Peyer's patch (tissue), 4 donors: ENCODE measurements around the gene PRG2. TPM values are rescaled to one million over a fixed set of nuclear protein-coding genes. Genes with fewer than 3 reads are reported as not detected.
A peak's percentile ranks its signal among the peaks of the same experiment; 100 is the strongest.

Experiments
- DNase-seq, 3 donors: peaks; one replicate each; pipeline ENCODE4 v3.0.0-alpha.2; 2017 to 2019
- H3K27ac ChIP-seq, 4 donors: fragments of 200-600 bp; sonication (generic); one replicate each; pipeline ENCODE4 v1.5.1; 2016 to 2019
- H3K27me3 ChIP-seq, 2 donors: fragments of 200-600 bp; sonication (generic); one replicate each; pipeline ENCODE4 v1.5.1; 2019
- H3K36me3 ChIP-seq, 3 donors: fragments of 200-600 bp; sonication (generic); one replicate each; pipeline ENCODE4 v1.5.1; 2016 to 2019
- H3K4me1 ChIP-seq, 4 donors: fragments of 200-600 bp; sonication (generic); one replicate each; pipeline ENCODE4 v1.5.1; 2016 to 2019
- H3K4me3 ChIP-seq, 4 donors: fragments of 200-600 bp; sonication (generic); 1 replicate in 3 of 4; 2 replicates in 1 of 4; pipeline ENCODE4 v1.5.1; 2016 to 2019; ENCODE audit warnings: mild to moderate bottlenecking in 1 of 4
- H3K9me3 ChIP-seq, 4 donors: fragments of 200-600 bp; sonication (generic); one replicate each; pipeline ENCODE4 v1.5.1; 2016 to 2019; ENCODE audit warnings: mild to moderate bottlenecking in 1 of 4
- CTCF ChIP-seq, 6 experiments: fragments of 450-650 bp in 4 of 6; fragments of 200-600 bp in 2 of 6; sonication (generic) in 1 of 6; IDR thresholded peaks; one replicate each; pipeline ENCODE4 v1.5.1; 2017 to 2019; ENCODE audit warnings: antibody characterized with exemption in 6 of 6, mild to moderate bottlenecking in 3 of 6, moderate library complexity in 1 of 6
- POLR2A ChIP-seq, 2 donors: fragments of 450-650 bp; IDR thresholded peaks; one replicate each; pipeline ENCODE4 v1.5.1; 2017; ENCODE audit warnings: antibody characterized with exemption in 2 of 2, mild to moderate bottlenecking in 2 of 2, moderate library complexity in 2 of 2
- total RNA-seq, 4 donors: library from RNA; depleted of rRNA; stranded (reverse); fragments of >200 nt; gene quantifications; one replicate each; pipeline ENCODE4 v1.1.0, GENCODE V29; 2016

PRG2 gene
- total RNA-seq, 4 donors from 2014 or later: not detected

GRCh38 chr11:57345555-57346211 is 44.8 kb downstream of the PRG2 start:
- Histone ChIP-seq H3K27ac (no peak overlapping the region), H3K9me3 (no peaks in the 10 kb centered on the region), H3K4me3 (no peak overlapping the region), H3K27me3 (no peaks in the 10 kb centered on the region), H3K4me1 (peaks cover 0 to 5% (median 0%) of the 10 kb centered on the region in 4 donors), H3K36me3 (no peaks in the 10 kb centered on the region)
- peak; percentile 45 to 85 (median 64) for TF ChIP-seq CTCF (IDR thresholded peaks at IDR 0.05)
- TF ChIP-seq POLR2A (IDR thresholded peaks at IDR 0.05): no peak
- peak; percentile 73 to 92 (median 79) for DNase-seq

GRCh38 chr11:57344826-57345225 is 45.6 kb downstream of the PRG2 start:
- no peak overlapping the region for H3K4me3 ChIP-seq
- TF ChIP-seq POLR2A (IDR thresholded peaks at IDR 0.05) (no peak), CTCF (IDR thresholded peaks at IDR 0.05) (no peak)
- H3K9me3 ChIP-seq: no peaks in the 10 kb centered on the region
- H3K27me3 ChIP-seq: no peaks in the 10 kb centered on the region
- peak in 1 of 3 donors; percentile 28 for DNase-seq
- no peak overlapping the region for H3K27ac ChIP-seq
- H3K36me3 ChIP-seq: no peaks in the 10 kb centered on the region
- peaks cover 0 to 3% (median 0%) of the 10 kb centered on the region in 4 donors for H3K4me1 ChIP-seq

- Histone ChIP-seq H3K4me3 (no peak overlapping the region), H3K9me3 (no peaks in the 10 kb centered on the region), H3K27me3 (no peaks in the 10 kb centered on the region), H3K27ac (no peak overlapping the region), H3K4me1 (no peaks in the 10 kb centered on the region), H3K36me3 (no peaks in the 10 kb centered on the region)
- no peak for DNase-seq
- no peak for TF ChIP-seq CTCF (IDR thresholded peaks at IDR 0.05)
- no peak for TF ChIP-seq POLR2A (IDR thresholded peaks at IDR 0.05)
Observed at GRCh38 chr11:57343825-57344224, 46.6 kb downstream of the PRG2 start.

GRCh38 chr11:57342702-57343101 is 47.7 kb downstream of the PRG2 start:
- Histone ChIP-seq H3K9me3 (no peaks in the 10 kb centered on the region), H3K27ac (no peak overlapping the region), H3K4me1 (no peaks in the 10 kb centered on the region), H3K27me3 (no peaks in the 10 kb centered on the region), H3K4me3 (no peak overlapping the region), H3K36me3 (no peaks in the 10 kb centered on the region)
- DNase-seq: peak in 1 of 3 donors; percentile 21
- no peak for TF ChIP-seq CTCF (IDR thresholded peaks at IDR 0.05)

- peak in 1 of 3 donors; percentile 5 for DNase-seq
- H3K27ac ChIP-seq: no peak overlapping the region
- H3K4me3 ChIP-seq: no peak overlapping the region
- H3K9me3 ChIP-seq: no peaks in the 10 kb centered on the region
- H3K27me3 ChIP-seq: no peaks in the 10 kb centered on the region
- TF ChIP-seq CTCF (IDR thresholded peaks at IDR 0.05): no peak
- no peak for TF ChIP-seq POLR2A (IDR thresholded peaks at IDR 0.05)
- no peaks in the 10 kb centered on the region for H3K36me3 ChIP-seq
- peaks cover 0 to 2% (median under 1%) of the 10 kb centered on the region in 4 donors for H3K4me1 ChIP-seq
Observed at GRCh38 chr11:57341250-57341808, 49.1 kb downstream of the PRG2 start.
